Measurements from ENCODE around the gene ZNF367.

The ZNF367 gene

GRCh38 chr9:96418083-96418919, at the start of gene ZNF367:
ZNF367 (minus strand) TSS chr9:96418370; CDS start chr9:96418032, 338 bp downstream.
- peak; percentile 92 for DNase-seq

GRCh38 chr9:96467784-96468183, 49.6 kb upstream of the ZNF367 start:
- no peak for DNase-seq

- no peak for DNase-seq
Measured at GRCh38 chr9:96464426-96464825, 46.3 kb upstream of the ZNF367 start.

- DNase-seq, result no peak
Measured at GRCh38 chr9:96462541-96462940, 44.4 kb upstream of the ZNF367 start.

GRCh38 chr9:96461336-96461735, 43.2 kb upstream of the ZNF367 start:
- DNase-seq, result no peak

GRCh38 chr9:96460882-96461281, 42.7 kb upstream of the ZNF367 start:
- no peak for DNase-seq

- no peak for DNase-seq
Measured at GRCh38 chr9:96460470-96460869, 42.3 kb upstream of the ZNF367 start.

GRCh38 chr9:96459268-96460007, 41.3 kb upstream of the ZNF367 start:
- DNase-seq, result no peak

- no peak for DNase-seq
Measured at GRCh38 chr9:96458226-96458625, 40.1 kb upstream of the ZNF367 start.

- no peak for DNase-seq
Measured at GRCh38 chr9:96457266-96457665, 39.1 kb upstream of the ZNF367 start.

- DNase-seq, result peak; percentile 23
Measured at GRCh38 chr9:96453625-96454024, 35.5 kb upstream of the ZNF367 start.

- no peak for DNase-seq
Measured at GRCh38 chr9:96450613-96451528, 32.7 kb upstream of the ZNF367 start.

GRCh38 chr9:96449845-96450612, 31.9 kb upstream of the ZNF367 start, which contains the start of gene HABP4:
HABP4 (plus strand) TSS chr9:96450169; CDS start chr9:96450280, 111 bp downstream.
- peak; percentile 94 for DNase-seq

- DNase-seq, result no peak
Measured at GRCh38 chr9:96449523-96449844, 31.3 kb upstream of the ZNF367 start.

- DNase-seq, result no peak
Measured at GRCh38 chr9:96448546-96449170, 30.5 kb upstream of the ZNF367 start.

- no peak for DNase-seq
Measured at GRCh38 chr9:96447406-96447805, 29.2 kb upstream of the ZNF367 start.

GRCh38 chr9:96442491-96442890, 24.3 kb upstream of the ZNF367 start:
- DNase-seq, result no peak

GRCh38 chr9:96441798-96442445, 23.8 kb upstream of the ZNF367 start:
- peak; percentile 71 for DNase-seq

- DNase-seq, result no peak
Measured at GRCh38 chr9:96440671-96441199, 22.6 kb upstream of the ZNF367 start.

- no peak for DNase-seq
Measured at GRCh38 chr9:96437454-96437853, 19.3 kb upstream of the ZNF367 start.

Measured in RPMI8226 (cell line).